Astrocyte (in vitro differentiated cells and primary cell): Measurements from ENCODE around the gene HS3ST3A1. TPM values are rescaled to one million over a fixed set of nuclear protein-coding genes. Genes with fewer than 3 reads are reported as not detected.

Experiments
- DNase-seq: peaks from one replicate; pipeline ENCODE4 v3.0.0-alpha.2; 2010; ENCODE audit warnings: low read depth
- FAIRE-seq: peaks from 2 replicates; lab custom pipeline; 2011; peaks lifted over from hg19 to GRCh38; lab: Jason Lieb, UNC
- H2AFZ ChIP-seq: 2 replicates; pipeline ENCODE4 v1.6.0; 2012; ENCODE audit warnings: low read depth, low read length, inconsistent platforms
- H3K27ac ChIP-seq: 2 replicates; pipeline ENCODE4 v1.5.1; 2011; ENCODE audit warnings: low read depth, low read length, inconsistent platforms
- H3K27me3 ChIP-seq: 2 replicates; pipeline ENCODE4 v1.6.0; 2011; ENCODE audit warnings: low read length, inconsistent platforms; ENCODE audit not compliant: insufficient read depth
- H3K36me3 ChIP-seq: 2 replicates; pipeline ENCODE4 v1.5.1; 2011; ENCODE audit warnings: low read length, inconsistent platforms; ENCODE audit not compliant: insufficient read depth
- H3K4me1 ChIP-seq: 2 replicates; pipeline ENCODE4 v1.5.1; 2011; ENCODE audit warnings: low read length, inconsistent platforms; ENCODE audit not compliant: insufficient read depth
- H3K4me2 ChIP-seq: 2 replicates; pipeline ENCODE4 v1.6.0; 2012; ENCODE audit warnings: low read length, inconsistent platforms
- H3K4me3 ChIP-seq: 2 replicates; pipeline ENCODE4 v1.5.1; 2011; ENCODE audit warnings: low read depth, mild to moderate bottlenecking, low read length, inconsistent platforms; ENCODE audit not compliant: insufficient read depth
- H3K79me2 ChIP-seq: 2 replicates; pipeline ENCODE4 v1.6.0; 2012; ENCODE audit warnings: mild to moderate bottlenecking, low read length, inconsistent platforms; ENCODE audit not compliant: insufficient read depth
- H3K9ac ChIP-seq: 2 replicates; pipeline ENCODE4 v1.6.0; 2012; ENCODE audit warnings: mild to moderate bottlenecking, low read length, inconsistent platforms
- H3K9me3 ChIP-seq: 2 replicates; pipeline ENCODE4 v1.5.1; 2012; ENCODE audit warnings: low read depth, mild to moderate bottlenecking, low read length, inconsistent platforms; ENCODE audit not compliant: insufficient read depth
- H4K20me1 ChIP-seq: 2 replicates; pipeline ENCODE4 v1.6.0; 2012; ENCODE audit warnings: low read length, inconsistent platforms; ENCODE audit not compliant: insufficient read depth
- H3K27ac Mint-ChIP-seq: one replicate; pipeline ENCODE4 v1.8.0; 2021; ENCODE audit warnings: mild to moderate bottlenecking, mixed read lengths; ENCODE audit not compliant: unreplicated experiment
- H3K27me3 Mint-ChIP-seq: one replicate; pipeline ENCODE4 v1.8.0; 2021; ENCODE audit warnings: low read depth, mixed read lengths; ENCODE audit not compliant: unreplicated experiment
- H3K36me3 Mint-ChIP-seq: one replicate; pipeline ENCODE4 v1.8.0; 2021; ENCODE audit warnings: low read depth, mixed read lengths; ENCODE audit not compliant: unreplicated experiment
- H3K4me1 Mint-ChIP-seq: one replicate; pipeline ENCODE4 v1.8.0; 2021; ENCODE audit warnings: low read depth, mixed read lengths; ENCODE audit not compliant: unreplicated experiment
- H3K4me3 Mint-ChIP-seq: one replicate; pipeline ENCODE4 v1.8.0; 2021; ENCODE audit warnings: mild to moderate bottlenecking, moderate library complexity, mixed read lengths; ENCODE audit not compliant: unreplicated experiment
- H3K9me3 Mint-ChIP-seq: one replicate; pipeline ENCODE4 v1.8.0; 2021; ENCODE audit warnings: mild to moderate bottlenecking, mixed read lengths; ENCODE audit not compliant: unreplicated experiment
- EZH2 ChIP-seq: IDR thresholded peaks from 2 replicates; pipeline ENCODE4 v1.6.1; 2012; ENCODE audit warnings: mild to moderate bottlenecking, low read length, inconsistent platforms; ENCODE audit not compliant: insufficient read depth
- total RNA-seq: library from RNA; stranded (reverse); gene quantifications from 2 replicates; pipeline ENCODE4 v1.2.1, GENCODE V29; 2021
- TF ChIP-seq, protein P1 (sequence below): IDR thresholded peaks from 2 replicates; pipeline ENCODE4 v1.5.1; 2011; ENCODE audit warnings: low read depth, mild to moderate bottlenecking, inconsistent platforms, low read length, moderate library complexity; ENCODE audit not compliant: insufficient read depth

HS3ST3A1 gene
- total RNA-seq, 1 donor from 2014 or later: 7.6 TPM

- Histone ChIP-seq H3K9me3 (no peaks in the 10 kb centered on the region), H3K4me2 (peak overlapping the region; percentile 31), H3K27ac (no peak overlapping the region), H3K79me2 (peaks cover 93% of the 10 kb centered on the region), H3K27me3 (no peaks in the 10 kb centered on the region), H4K20me1 (peaks cover 3% of the 10 kb centered on the region), H3K4me3 (no peak overlapping the region), H3K4me1 (peaks cover 13% of the 10 kb centered on the region), H3K36me3 (no peaks in the 10 kb centered on the region), H3K9ac (no peak overlapping the region), H2AFZ (no peak overlapping the region)
- no peaks in the 10 kb centered on the region for H3K36me3 Mint-ChIP-seq
- FAIRE-seq (no peak), DNase-seq (peak; percentile 72)
- peak overlapping the region; percentile 34 for H3K27ac Mint-ChIP-seq
- peaks cover 32% of the 10 kb centered on the region for H3K4me1 Mint-ChIP-seq
- H3K4me3 Mint-ChIP-seq: no peak overlapping the region
- no peaks in the 10 kb centered on the region for H3K9me3 Mint-ChIP-seq
- no peaks in the 10 kb centered on the region for H3K27me3 Mint-ChIP-seq
- TF ChIP-seq, protein P1, sequence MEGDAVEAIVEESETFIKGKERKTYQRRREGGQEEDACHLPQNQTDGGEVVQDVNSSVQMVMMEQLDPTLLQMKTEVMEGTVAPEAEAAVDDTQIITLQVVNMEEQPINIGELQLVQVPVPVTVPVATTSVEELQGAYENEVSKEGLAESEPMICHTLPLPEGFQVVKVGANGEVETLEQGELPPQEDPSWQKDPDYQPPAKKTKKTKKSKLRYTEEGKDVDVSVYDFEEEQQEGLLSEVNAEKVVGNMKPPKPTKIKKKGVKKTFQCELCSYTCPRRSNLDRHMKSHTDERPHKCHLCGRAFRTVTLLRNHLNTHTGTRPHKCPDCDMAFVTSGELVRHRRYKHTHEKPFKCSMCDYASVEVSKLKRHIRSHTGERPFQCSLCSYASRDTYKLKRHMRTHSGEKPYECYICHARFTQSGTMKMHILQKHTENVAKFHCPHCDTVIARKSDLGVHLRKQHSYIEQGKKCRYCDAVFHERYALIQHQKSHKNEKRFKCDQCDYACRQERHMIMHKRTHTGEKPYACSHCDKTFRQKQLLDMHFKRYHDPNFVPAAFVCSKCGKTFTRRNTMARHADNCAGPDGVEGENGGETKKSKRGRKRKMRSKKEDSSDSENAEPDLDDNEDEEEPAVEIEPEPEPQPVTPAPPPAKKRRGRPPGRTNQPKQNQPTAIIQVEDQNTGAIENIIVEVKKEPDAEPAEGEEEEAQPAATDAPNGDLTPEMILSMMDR: no peak
- TF ChIP-seq EZH2: no peak
These were observed 19.8 kb downstream of the HS3ST3A1 start for GRCh38 chr17:13581925-13582324.

- Histone ChIP-seq H3K79me2 (peaks cover 92% of the 10 kb centered on the region), H3K4me1 (peaks cover 20% of the 10 kb centered on the region), H3K27me3 (no peaks in the 10 kb centered on the region), H3K36me3 (no peaks in the 10 kb centered on the region), H3K27ac (no peak overlapping the region), H3K4me3 (no peak overlapping the region), H3K9ac (no peak overlapping the region), H3K4me2 (no peak overlapping the region), H3K9me3 (no peaks in the 10 kb centered on the region), H2AFZ (no peak overlapping the region), H4K20me1 (peaks cover 3% of the 10 kb centered on the region)
- Mint-ChIP-seq H3K9me3 (no peaks in the 10 kb centered on the region), H3K4me1 (peaks cover 35% of the 10 kb centered on the region), H3K27ac (no peak overlapping the region), H3K4me3 (no peak overlapping the region), H3K36me3 (no peaks in the 10 kb centered on the region), H3K27me3 (no peaks in the 10 kb centered on the region)
- no peak for TF ChIP-seq EZH2
- TF ChIP-seq, protein P1: no peak
- no peak for FAIRE-seq
- no peak for DNase-seq
These were observed 20.9 kb downstream of the HS3ST3A1 start for GRCh38 chr17:13580790-13581189.

DNA sequence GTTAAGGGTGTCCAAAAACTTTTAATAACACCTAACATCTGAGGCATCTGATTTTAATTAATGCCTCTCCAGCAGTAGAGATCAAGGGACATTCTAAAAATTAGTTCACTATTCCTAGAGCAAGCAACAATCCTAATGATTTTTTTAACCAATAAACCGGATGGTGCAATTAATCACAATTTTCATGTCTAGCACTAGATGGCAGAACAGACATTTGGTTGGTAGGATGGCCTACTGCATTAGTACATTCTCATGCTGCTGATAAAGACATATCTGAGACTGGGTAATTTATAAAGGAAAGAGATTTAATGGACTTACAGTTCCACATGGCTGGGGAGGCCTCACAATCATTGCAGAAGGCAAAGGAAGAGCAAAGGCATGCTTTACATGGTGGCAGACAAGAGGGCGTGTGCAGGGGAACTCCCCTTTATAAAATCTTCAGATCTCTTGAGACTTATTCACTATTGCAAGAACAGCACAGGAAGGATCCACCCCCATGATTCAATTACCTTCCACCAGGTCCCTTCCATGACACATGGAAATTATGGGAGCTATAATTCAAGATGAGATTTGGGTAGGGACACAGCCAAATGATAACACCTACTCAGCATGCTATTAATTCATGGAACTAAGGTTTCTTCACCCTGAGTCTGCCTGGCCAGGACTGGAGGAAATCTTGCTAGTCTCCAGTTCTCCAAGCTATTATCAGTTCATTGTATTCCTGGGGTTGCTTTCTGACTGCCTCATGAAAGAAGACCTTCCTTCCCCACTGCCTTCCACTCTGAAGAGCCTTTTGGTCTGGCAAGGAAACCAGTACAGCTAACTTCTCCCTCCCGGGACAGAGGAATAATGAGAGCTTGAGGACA lies 24.8 kb downstream of the HS3ST3A1 start:
- Mint-ChIP-seq H3K27me3 (no peaks in the 10 kb centered on the region), H3K4me3 (no peak overlapping the region), H3K27ac (no peak overlapping the region), H3K4me1 (peaks cover 10% of the 10 kb centered on the region), H3K9me3 (no peaks in the 10 kb centered on the region), H3K36me3 (peaks cover 5% of the 10 kb centered on the region)
- no peak overlapping the region for H3K9ac ChIP-seq
- H2AFZ ChIP-seq: no peak overlapping the region
- TF ChIP-seq EZH2: no peak
- TF ChIP-seq, protein P1: no peak
- H3K27ac ChIP-seq: no peak overlapping the region
- H3K9me3 ChIP-seq: no peaks in the 10 kb centered on the region
- DNase-seq (no peak), FAIRE-seq (no peak)
- no peak overlapping the region for H3K4me2 ChIP-seq
- peaks cover 8% of the 10 kb centered on the region for H4K20me1 ChIP-seq
- H3K36me3 ChIP-seq: no peaks in the 10 kb centered on the region
- peaks cover 91% of the 10 kb centered on the region for H3K79me2 ChIP-seq
- no peaks in the 10 kb centered on the region for H3K27me3 ChIP-seq
- peaks cover 17% of the 10 kb centered on the region for H3K4me1 ChIP-seq
- no peak overlapping the region for H3K4me3 ChIP-seq
